Measurements from ENCODE around the gene CCDC107.

DNA sequence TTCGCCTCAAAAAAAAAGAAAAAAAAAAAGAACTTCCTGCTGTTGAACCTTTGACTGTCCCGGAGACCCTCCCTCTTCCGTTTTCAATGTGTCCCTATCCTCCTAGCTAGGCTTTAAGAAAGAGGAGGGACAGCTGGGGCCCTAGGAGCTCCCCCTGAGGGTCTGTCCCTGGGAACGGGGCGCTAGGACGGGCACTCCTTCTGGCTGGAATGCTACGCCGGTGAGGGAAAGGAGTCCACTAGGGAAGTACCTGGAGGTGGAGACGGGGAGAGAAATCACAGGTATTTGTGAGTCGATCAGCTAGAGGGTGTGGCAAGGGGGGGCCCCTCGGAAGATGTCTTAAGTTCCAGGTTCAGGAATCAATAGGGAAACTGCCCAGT, 11.9 kb upstream of the CCDC107 start:
- TF ChIP-seq CTCF (IDR thresholded peaks at IDR 0.05) (no peak), ZFX (IDR thresholded peaks at IDR 0.05; ENCODE audit: borderline replicate concordance) (no peak)

Measured in 22Rv1 (cell line).